ENCODE data around the gene HSD3B7.

The HSD3B7 gene

DNA sequence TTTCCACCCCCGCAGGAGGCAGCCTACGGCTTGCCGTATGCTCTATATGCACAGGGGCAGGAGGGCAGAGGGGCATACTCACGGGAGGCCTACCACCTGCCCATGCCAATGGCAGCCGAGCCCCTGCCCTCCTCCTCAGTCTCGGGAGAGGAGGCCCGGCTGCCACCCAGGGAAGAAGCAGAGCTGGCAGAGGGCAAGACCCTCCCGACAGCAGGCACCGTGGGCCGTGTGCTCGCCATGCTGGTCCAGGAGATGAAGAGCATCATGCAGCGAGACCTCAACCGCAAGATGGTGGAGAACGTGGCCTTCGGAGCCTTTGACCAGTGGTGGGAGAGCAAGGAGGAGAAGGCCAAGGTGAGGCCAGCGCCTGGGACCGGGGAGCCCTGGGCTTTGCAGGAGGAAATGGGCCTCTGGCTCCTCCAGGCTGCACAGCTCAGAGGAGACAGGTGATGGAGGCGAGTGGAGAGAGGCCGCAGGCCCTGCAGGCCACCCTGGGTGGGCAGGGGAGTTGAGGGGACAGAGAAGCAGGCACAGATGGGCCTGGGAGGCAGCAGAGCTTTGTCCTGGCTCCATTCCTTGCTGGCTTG, 18.9 kb upstream of the HSD3B7 start (continued):
- TF ChIP-seq, protein P1, sequence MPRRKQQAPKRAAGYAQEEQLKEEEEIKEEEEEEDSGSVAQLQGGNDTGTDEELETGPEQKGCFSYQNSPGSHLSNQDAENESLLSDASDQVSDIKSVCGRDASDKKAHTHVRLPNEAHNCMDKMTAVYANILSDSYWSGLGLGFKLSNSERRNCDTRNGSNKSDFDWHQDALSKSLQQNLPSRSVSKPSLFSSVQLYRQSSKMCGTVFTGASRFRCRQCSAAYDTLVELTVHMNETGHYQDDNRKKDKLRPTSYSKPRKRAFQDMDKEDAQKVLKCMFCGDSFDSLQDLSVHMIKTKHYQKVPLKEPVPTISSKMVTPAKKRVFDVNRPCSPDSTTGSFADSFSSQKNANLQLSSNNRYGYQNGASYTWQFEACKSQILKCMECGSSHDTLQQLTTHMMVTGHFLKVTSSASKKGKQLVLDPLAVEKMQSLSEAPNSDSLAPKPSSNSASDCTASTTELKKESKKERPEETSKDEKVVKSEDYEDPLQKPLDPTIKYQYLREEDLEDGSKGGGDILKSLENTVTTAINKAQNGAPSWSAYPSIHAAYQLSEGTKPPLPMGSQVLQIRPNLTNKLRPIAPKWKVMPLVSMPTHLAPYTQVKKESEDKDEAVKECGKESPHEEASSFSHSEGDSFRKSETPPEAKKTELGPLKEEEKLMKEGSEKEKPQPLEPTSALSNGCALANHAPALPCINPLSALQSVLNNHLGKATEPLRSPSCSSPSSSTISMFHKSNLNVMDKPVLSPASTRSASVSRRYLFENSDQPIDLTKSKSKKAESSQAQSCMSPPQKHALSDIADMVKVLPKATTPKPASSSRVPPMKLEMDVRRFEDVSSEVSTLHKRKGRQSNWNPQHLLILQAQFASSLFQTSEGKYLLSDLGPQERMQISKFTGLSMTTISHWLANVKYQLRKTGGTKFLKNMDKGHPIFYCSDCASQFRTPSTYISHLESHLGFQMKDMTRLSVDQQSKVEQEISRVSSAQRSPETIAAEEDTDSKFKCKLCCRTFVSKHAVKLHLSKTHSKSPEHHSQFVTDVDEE (CRISPR knock-in tag; IDR thresholded peaks at IDR 0.05): no peak
- TF ChIP-seq ZFP30 (CRISPR knock-in tag; IDR thresholded peaks at IDR 0.05): no peak

DNA sequence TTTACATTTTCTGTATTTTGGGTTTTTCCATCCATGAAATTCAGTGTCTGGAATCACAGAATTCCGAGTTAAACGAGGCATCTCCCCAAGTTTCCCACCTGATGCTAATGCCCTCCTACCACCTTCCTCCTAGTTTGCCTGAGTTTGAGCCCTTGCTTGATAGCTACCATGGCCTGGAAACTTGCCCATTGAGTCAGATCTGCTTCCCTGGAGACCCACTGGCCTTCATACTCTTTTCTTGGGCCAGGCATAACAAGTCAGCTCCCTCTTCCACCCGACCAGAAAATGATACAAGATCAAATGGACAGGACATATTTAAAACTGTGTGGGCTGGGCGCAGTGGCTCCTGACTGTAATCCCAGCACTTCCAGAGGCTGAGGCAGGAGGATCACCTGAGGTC, 17.2 kb upstream of the HSD3B7 start:
- TF ChIP-seq PPARA (CRISPR knock-in tag; IDR thresholded peaks at IDR 0.05; ENCODE audit: borderline replicate concordance): no peak
- no peak for TF ChIP-seq TCF4 (CRISPR knock-in tag; IDR thresholded peaks at IDR 0.05; ENCODE audit: borderline replicate concordance)
- no peak for TF ChIP-seq ZNF8 (CRISPR knock-in tag; IDR thresholded peaks at IDR 0.05)
- no peak for TF ChIP-seq ZNF70 (CRISPR knock-in tag; IDR thresholded peaks at IDR 0.05)
- no peak for TF ChIP-seq ZFP30 (CRISPR knock-in tag; IDR thresholded peaks at IDR 0.05)
- TF ChIP-seq GLIS3 (CRISPR knock-in tag; IDR thresholded peaks at IDR 0.05): no peak
- no peak for TF ChIP-seq RARB (CRISPR knock-in tag; IDR thresholded peaks at IDR 0.05)
- TF ChIP-seq, protein P2, sequence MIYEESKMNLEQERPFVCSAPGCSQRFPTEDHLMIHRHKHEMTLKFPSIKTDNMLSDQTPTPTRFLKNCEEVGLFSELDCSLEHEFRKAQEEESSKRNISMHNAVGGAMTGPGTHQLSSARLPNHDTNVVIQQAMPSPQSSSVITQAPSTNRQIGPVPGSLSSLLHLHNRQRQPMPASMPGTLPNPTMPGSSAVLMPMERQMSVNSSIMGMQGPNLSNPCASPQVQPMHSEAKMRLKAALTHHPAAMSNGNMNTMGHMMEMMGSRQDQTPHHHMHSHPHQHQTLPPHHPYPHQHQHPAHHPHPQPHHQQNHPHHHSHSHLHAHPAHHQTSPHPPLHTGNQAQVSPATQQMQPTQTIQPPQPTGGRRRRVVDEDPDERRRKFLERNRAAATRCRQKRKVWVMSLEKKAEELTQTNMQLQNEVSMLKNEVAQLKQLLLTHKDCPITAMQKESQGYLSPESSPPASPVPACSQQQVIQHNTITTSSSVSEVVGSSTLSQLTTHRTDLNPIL (CRISPR knock-in tag; IDR thresholded peaks at IDR 0.05; ENCODE audit: low read depth): no peak
- TF ChIP-seq, protein P3, sequence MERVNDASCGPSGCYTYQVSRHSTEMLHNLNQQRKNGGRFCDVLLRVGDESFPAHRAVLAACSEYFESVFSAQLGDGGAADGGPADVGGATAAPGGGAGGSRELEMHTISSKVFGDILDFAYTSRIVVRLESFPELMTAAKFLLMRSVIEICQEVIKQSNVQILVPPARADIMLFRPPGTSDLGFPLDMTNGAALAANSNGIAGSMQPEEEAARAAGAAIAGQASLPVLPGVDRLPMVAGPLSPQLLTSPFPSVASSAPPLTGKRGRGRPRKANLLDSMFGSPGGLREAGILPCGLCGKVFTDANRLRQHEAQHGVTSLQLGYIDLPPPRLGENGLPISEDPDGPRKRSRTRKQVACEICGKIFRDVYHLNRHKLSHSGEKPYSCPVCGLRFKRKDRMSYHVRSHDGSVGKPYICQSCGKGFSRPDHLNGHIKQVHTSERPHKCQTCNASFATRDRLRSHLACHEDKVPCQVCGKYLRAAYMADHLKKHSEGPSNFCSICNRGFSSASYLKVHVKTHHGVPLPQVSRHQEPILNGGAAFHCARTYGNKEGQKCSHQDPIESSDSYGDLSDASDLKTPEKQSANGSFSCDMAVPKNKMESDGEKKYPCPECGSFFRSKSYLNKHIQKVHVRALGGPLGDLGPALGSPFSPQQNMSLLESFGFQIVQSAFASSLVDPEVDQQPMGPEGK (CRISPR knock-in tag; IDR thresholded peaks at IDR 0.05; ENCODE audit: borderline replicate concordance): no peak
- TF ChIP-seq, protein P1 (CRISPR knock-in tag; IDR thresholded peaks at IDR 0.05): no peak
- no peak for TF ChIP-seq OSR1 (CRISPR knock-in tag; IDR thresholded peaks at IDR 0.05)
- ATAC-seq: no peak

DNA sequence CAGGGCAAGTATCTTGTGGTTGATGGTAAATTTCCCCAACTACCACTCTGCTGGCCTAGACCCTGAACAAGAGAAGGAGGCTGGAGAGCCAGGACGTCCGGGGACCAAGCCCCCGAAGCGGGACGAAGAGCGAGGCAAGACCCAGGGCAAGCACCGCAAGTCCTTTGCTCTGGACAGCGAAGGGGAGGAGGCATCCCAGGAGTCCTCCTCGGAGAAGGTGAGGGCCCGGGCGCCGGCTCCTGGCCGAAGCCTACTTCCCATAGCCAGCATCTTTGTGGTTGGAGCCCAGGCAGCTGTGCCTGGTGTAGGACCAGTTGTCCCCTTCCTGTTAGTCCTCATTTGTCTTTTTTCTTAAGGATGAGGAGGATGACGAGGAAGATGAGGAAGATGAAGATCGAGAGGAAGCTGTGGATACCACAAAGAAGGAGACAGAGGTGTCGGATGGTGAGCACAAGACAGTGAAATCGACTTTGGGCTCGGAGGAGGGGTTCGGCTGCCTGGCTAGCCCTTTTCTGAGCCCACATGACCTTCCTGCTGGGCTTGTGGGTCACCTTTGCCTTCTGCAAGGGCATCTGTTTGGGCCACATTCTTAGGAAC, 15.7 kb upstream of the HSD3B7 start:
- no peak for ATAC-seq
- no peak for TF ChIP-seq ARNTL (CRISPR knock-in tag; IDR thresholded peaks at IDR 0.05; ENCODE audit: borderline replicate concordance, low read depth)
- TF ChIP-seq, protein P2 (CRISPR knock-in tag; IDR thresholded peaks at IDR 0.05; ENCODE audit: low read depth): no peak
- TF ChIP-seq, protein P4, sequence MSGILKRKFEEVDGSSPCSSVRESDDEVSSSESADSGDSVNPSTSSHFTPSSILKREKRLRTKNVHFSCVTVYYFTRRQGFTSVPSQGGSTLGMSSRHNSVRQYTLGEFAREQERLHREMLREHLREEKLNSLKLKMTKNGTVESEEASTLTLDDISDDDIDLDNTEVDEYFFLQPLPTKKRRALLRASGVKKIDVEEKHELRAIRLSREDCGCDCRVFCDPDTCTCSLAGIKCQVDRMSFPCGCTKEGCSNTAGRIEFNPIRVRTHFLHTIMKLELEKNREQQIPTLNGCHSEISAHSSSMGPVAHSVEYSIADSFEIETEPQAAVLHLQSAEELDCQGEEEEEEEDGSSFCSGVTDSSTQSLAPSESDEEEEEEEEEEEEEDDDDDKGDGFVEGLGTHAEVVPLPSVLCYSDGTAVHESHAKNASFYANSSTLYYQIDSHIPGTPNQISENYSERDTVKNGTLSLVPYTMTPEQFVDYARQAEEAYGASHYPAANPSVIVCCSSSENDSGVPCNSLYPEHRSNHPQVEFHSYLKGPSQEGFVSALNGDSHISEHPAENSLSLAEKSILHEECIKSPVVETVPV (CRISPR knock-in tag; IDR thresholded peaks at IDR 0.05): no peak
- TF ChIP-seq ZFP30 (CRISPR knock-in tag; IDR thresholded peaks at IDR 0.05): no peak
- TF ChIP-seq SNAI2 (CRISPR knock-in tag; IDR thresholded peaks at IDR 0.05): no peak
- TF ChIP-seq RARB (CRISPR knock-in tag; IDR thresholded peaks at IDR 0.05): no peak
- TF ChIP-seq ZC3H10 (CRISPR knock-in tag; IDR thresholded peaks at IDR 0.05): no peak
- no peak for TF ChIP-seq PPARA (CRISPR knock-in tag; IDR thresholded peaks at IDR 0.05; ENCODE audit: borderline replicate concordance)
- TF ChIP-seq OSR1 (CRISPR knock-in tag; IDR thresholded peaks at IDR 0.05): no peak
- TF ChIP-seq GLIS3 (CRISPR knock-in tag; IDR thresholded peaks at IDR 0.05): no peak
- TF ChIP-seq, protein P5, sequence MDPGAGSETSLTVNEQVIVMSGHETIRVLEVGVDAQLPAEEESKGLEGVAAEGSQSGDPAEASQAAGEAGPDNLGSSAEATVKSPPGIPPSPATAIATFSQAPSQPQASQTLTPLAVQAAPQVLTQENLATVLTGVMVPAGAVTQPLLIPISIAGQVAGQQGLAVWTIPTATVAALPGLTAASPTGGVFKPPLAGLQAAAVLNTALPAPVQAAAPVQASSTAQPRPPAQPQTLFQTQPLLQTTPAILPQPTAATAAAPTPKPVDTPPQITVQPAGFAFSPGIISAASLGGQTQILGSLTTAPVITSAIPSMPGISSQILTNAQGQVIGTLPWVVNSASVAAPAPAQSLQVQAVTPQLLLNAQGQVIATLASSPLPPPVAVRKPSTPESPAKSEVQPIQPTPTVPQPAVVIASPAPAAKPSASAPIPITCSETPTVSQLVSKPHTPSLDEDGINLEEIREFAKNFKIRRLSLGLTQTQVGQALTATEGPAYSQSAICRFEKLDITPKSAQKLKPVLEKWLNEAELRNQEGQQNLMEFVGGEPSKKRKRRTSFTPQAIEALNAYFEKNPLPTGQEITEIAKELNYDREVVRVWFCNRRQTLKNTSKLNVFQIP (CRISPR knock-in tag; IDR thresholded peaks at IDR 0.05; ENCODE audit: borderline replicate concordance, low read depth): no peak
- no peak for TF ChIP-seq ESRRG (CRISPR knock-in tag; IDR thresholded peaks at IDR 0.05)
- no peak for TF ChIP-seq BACH2 (CRISPR knock-in tag; IDR thresholded peaks at IDR 0.05; ENCODE audit: borderline replicate concordance)
- TF ChIP-seq ZNF8 (CRISPR knock-in tag; IDR thresholded peaks at IDR 0.05): no peak
- no peak for TF ChIP-seq ZNF70 (CRISPR knock-in tag; IDR thresholded peaks at IDR 0.05)

All from SK-N-SH treated with all-trans-retinoic acid at 6 μM for 48 hours (cell line).